Esophagus (tissue), 2 donors: ENCODE results near the gene SMARCC1. TPM values are rescaled to one million over a fixed set of nuclear protein-coding genes. Genes with fewer than 3 reads are reported as not detected.

Experiments
- H3K27ac ChIP-seq, 2 donors: one replicate each; pipeline ENCODE4 v1.5.1; 2013; ENCODE audit warnings: low read depth in 2 of 2, mild to moderate bottlenecking in 2 of 2, inconsistent platforms in 1 of 2, low read length in 1 of 2, moderate library complexity in 1 of 2
- H3K27me3 ChIP-seq, 2 donors: one replicate each; pipeline ENCODE4 v1.6.1; 2013; ENCODE audit warnings: low read length in 2 of 2, control low read depth in 1 of 2, mild to moderate bottlenecking in 1 of 2; ENCODE audit not compliant: insufficient read depth in 2 of 2, control insufficient read depth in 1 of 2
- H3K36me3 ChIP-seq, 2 donors: one replicate each; pipeline ENCODE4 v1.6.1; 2013; ENCODE audit warnings: low read length in 1 of 2; ENCODE audit not compliant: control insufficient read depth in 2 of 2, insufficient read depth in 2 of 2
- H3K4me1 ChIP-seq, 2 donors: one replicate each; pipeline ENCODE4 v1.6.1; 2013; ENCODE audit warnings: low read length in 1 of 2; ENCODE audit not compliant: control insufficient read depth in 2 of 2, insufficient read depth in 2 of 2
- H3K4me3 ChIP-seq, 2 donors: one replicate each; pipeline ENCODE4 v1.5.1; 2013; ENCODE audit warnings: low read length in 2 of 2, mild to moderate bottlenecking in 2 of 2, low read depth in 1 of 2, moderate library complexity in 1 of 2
- H3K9me3 ChIP-seq, 2 donors: one replicate each; pipeline ENCODE4 v1.6.1; 2013; ENCODE audit warnings: mild to moderate bottlenecking in 2 of 2, low read depth in 1 of 2, low read length in 1 of 2, moderate library complexity in 1 of 2; ENCODE audit not compliant: control insufficient read depth in 2 of 2, insufficient read depth in 1 of 2
- WGBS, 2 donors: extraction: QIAGEN DNeasy Blood & Tissue Kit; methylation state at CpG; one replicate each; pipeline ENCODE4 v1.1.7; 2013; 5-methylcytosine and 5-hydroxymethylcytosine counted together
- polyA plus RNA-seq, 2 donors: library from polyadenylated mRNA; stranded (reverse); fragments of 200-250 nt; gene quantifications; one replicate each; pipeline ENCODE4 v1.2.3, GENCODE V29; 2013
- donor health status: healthy with polysubstance abuse.
- donor health status: Bipolar disorder and iron deficiency.

Gene SMARCC1
- polyA plus RNA-seq, 2 donors, result 11.0 to 13.8 TPM

DNA sequence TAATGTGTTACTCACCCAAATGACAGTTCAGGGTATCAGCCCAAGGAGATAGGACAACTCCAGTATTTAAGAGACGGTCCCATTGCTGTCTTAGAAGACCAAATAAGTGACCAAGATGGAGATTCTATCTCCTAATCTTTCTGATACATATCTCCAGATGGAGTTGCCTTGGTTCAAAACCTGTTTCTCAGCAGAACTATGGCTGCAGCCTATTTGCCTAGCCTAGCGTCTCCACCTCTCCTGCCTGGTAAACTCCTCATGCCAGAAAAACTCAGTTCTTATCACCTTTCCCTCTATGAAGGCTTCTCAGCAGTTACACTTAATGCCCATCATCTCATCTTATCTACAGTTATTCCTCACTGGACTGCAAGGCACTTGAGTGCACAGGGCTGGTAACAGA is 201.8 kb downstream of the SMARCC1 start:
- Histone ChIP-seq H3K4me1 (peaks cover 5 to 11% of the 10 kb centered on the region in 2 donors), H3K27me3 (no peaks in the 10 kb centered on the region), H3K9me3 (peaks cover 0 to 2% of the 10 kb centered on the region in 2 donors), H3K36me3 (no peaks in the 10 kb centered on the region), H3K4me3 (no peak overlapping the region), H3K27ac (no peak overlapping the region)
- 95 to 97% methylated on average over 2 of the region's 2 CpGs for WGBS, 2 donors

DNA sequence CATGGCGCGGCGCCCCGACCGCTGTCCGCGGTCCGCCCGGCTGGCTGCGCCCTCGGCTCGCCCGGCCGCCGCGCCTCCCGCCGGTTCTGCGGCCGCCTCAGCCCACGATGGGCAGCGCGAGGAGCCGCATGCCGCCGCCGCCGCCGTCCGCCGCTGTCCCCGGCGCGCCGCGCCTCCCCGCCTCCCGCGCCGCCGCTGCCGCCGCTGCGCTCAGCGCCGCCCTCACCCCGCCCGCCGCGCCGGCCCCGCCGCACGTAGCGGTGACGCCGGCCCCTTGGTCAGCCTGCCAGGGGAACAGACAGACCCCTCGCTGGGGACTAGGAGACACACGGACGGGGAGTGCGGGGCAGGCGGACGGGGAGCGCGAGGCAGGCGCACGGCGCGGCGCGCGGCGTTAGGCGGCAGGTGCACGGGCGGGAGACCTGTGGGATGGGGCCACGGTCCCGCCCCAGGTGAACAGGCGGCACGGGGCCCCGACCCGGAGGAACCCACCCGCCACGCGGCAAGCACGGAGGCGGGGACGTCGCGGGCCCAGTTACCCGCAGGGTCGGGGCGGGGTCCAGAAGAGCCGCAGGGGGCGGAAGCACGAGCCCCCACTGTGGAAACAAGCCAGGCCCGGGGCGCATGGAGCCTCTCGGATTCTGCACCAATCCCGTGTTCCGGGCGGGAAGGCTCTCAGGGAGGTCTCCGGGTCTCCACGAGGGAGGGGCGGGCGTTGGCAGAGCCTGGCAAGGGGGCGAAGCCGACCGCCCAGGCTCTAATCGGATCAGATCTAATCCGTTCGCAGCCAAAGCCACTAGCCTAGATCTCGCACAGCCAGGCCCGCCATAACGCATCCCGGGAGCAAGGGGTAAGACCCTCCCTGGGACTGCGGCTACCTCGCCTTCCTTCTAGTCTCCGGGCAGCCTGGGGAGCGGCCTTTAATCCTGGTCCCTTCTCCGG is 202.7 kb downstream of the SMARCC1 start, which contains the start of gene CSPG5:
Gene CSPG5 (minus strand): TSS at position 175 of the 942 bp plus-strand sequence. CDS start 172 bp downstream, at position 3.
- Histone ChIP-seq H3K27me3 (no peaks in the 10 kb centered on the region), H3K36me3 (no peaks in the 10 kb centered on the region), H3K4me1 (peaks cover 5 to 11% of the 10 kb centered on the region in 2 donors), H3K4me3 (peak within 1 kb of the TSS; percentile 61 to 63), H3K27ac (no peak within 1 kb of the TSS), H3K9me3 (peaks cover 0 to 2% of the 10 kb centered on the region in 2 donors)
- WGBS, 2 donors, result 4 to 8% methylated on average over 49 to 121 of the region's 121 CpGs

DNA sequence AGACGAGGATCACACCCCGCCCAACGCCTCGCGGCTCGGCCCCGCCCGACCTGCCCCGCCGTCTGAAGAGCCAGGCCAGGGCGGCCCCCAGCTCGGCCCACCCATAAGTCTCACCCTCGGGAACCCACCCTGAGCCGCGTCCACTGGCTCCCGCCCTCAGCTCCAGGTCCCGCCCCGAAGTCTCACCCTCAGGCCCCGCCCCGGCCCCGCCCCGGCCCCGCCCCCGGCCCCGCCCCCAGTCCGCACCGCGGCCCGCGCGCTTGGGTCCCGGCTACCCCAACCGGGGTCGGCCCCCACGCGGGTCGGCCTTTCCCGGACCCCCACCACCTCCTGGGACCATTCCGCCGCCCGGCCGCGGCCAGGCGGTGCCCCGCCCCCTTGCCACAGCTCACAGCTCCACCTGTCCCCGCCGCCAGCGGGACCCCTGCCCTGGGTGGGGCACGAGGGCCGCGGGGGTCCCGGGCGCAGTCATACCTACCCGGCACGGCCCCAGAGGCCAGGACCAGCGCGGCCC is 203.5 kb downstream of the SMARCC1 start:
- Histone ChIP-seq H3K4me1 (peaks cover 5 to 11% of the 10 kb centered on the region in 2 donors), H3K36me3 (no peaks in the 10 kb centered on the region), H3K9me3 (peaks cover 0 to 2% of the 10 kb centered on the region in 2 donors), H3K27ac (no peak overlapping the region), H3K27me3 (no peaks in the 10 kb centered on the region), H3K4me3 (peak overlapping the region; percentile 61 to 63)
- WGBS, 2 donors, result 0 to 1% methylated on average over 25 to 57 of the region's 57 CpGs

DNA sequence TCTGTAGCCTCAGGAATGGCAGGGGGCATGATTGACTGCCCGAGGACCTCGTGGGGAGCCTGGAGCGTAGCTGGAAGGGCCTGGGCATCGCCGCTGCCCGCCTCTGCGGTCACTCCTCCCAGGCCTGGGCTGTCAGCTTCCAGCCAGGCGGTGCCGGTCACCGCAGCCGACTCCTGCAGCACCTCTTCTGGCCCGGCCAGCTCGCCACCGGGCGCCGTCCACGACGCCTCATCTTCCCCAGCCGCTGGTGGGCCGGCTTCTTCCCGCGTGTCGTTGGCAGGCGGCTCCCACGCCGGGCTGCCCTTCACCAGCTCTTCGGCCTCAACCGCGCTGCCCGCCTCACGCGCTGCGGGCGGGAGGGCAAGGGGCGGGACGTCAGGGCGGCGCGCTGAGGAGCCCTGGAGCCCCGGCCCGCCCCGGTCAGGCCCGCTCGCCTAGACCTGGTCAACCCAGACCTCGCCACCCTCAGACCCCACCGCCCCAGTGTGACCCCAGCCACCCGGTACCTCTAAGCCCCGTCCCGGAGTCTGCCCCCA is 204.0 kb downstream of the SMARCC1 start:
- 3 to 6% methylated on average over 34 to 49 of the region's 49 CpGs for WGBS, 2 donors
- H3K27me3 ChIP-seq, result no peaks in the 10 kb centered on the region
- H3K4me3 ChIP-seq, result peak overlapping the region; percentile 33 to 61
- H3K36me3 ChIP-seq, result no peaks in the 10 kb centered on the region
- peaks cover 0 to 2% of the 10 kb centered on the region in 2 donors for H3K9me3 ChIP-seq
- no peak overlapping the region for H3K27ac ChIP-seq
- H3K4me1 ChIP-seq, result peaks cover 5 to 11% of the 10 kb centered on the region in 2 donors

DNA sequence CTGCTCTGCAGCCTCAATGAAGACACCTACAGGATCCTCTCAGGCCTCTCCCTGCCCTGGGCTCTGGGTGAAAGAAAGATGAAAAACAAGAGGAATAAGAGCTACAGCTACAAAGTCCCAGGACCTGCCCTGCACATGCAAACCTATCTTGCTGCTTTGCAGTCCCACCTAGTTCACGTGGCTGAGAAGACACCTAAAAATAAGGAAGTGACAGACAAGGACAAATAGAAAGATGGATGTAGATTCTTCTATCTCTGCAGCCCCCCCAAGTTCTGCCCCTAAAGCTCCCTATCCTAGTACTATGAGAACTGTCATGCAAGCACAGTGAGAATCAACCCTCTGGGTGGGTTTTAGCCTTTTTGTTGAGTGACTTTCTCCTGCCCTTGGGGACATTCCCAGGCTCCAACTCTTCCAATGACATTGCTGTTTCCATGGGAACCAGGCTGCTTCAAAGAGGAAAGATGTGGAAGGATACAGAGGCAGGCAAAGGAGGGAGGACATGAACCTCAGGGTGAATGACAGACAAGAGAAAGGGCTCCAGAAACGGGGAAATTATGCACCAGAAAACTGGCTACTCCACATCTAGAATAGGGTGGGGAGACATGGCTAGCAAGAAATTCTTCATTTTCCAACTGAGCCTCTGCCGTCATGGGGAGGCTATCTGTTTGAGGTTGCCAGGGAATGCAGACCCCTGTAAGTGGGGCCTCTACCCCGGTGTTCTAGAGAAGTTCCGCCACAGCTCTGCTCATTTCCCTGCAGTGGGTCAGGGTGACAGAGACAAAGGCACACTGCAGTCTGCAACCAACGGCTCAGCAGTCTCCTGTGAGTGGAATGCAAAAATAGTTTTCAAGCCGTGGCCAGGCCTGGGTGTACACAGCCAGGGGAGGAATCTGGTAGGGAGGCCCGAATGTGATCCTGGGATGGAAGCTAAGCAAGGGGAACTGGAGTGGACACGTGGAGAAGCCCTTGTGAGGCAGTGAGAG is 208.2 kb downstream of the SMARCC1 start:
- no peak overlapping the region for H3K27ac ChIP-seq
- 72 to 74% methylated on average over 9 of the region's 9 CpGs for WGBS, 2 donors
- no peaks in the 10 kb centered on the region for H3K9me3 ChIP-seq
- no peaks in the 10 kb centered on the region for H3K27me3 ChIP-seq
- no peaks in the 10 kb centered on the region for H3K36me3 ChIP-seq
- peaks cover 5% of the 10 kb centered on the region in 2 donors for H3K4me1 ChIP-seq
- H3K4me3 ChIP-seq, result peak overlapping the region in 1 of 2 donors; percentile 7

DNA sequence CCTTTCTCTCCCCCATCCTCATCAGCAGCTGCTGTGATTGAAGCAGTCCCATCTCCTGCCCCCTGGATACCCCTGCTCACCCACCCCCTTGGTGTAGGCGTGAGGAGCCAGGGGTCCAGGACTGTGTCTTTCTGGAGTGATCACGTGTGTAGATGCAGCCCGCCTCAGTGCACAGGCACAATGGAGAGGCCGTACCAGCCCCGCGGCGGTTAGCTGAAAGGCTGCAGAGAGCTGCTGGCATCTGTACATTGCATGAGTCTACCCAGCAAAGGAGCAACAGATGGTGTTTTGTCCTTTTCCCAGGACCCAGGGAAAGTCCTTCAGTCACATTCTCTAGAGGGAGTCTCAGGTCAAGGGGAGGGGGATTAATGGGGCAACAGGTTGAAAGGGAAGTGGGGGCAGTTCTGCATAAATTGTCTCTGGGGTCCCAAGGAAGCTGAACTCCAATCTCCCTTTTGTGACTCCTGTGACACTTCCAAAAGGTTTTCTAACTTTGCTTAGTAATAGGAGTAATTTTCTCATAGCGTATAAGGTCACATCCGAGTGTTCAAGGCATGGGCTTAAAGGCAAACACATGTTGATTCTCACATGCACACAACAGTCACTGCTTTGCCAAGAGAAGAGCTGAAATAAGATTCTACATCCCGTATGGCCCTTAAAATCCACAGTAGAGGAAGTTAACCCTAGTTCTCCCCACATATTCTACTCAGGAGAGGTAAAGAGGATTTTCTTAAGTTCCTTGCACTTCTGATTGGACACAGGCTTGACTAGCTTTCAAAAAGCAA is 210.1 kb downstream of the SMARCC1 start:
- no peak overlapping the region for H3K4me3 ChIP-seq
- H3K36me3 ChIP-seq, result no peaks in the 10 kb centered on the region
- no peak overlapping the region for H3K27ac ChIP-seq
- H3K27me3 ChIP-seq, result no peaks in the 10 kb centered on the region
- H3K4me1 ChIP-seq, result no peaks in the 10 kb centered on the region
- WGBS, 2 donors, result 70% methylated on average over 10 of the region's 10 CpGs
- H3K9me3 ChIP-seq, result no peaks in the 10 kb centered on the region

DNA sequence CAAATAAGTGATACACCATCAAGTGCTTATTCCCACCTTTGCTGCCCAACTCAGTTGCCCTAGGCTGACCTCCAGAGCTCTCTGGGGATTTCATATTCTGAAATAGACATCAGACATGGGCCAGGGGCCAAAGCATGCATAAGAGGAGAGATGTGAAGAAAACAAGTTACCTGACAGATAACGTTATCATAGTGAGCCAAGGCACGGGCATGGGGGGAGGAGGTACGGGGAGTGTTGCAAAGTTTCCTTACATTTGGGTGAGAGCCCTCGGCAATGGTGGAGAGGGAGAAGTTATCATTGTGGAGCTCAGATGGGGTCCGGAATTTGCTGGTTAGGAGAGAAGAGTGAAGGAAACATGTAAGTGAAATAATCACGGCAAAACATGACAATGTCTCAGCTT is 212.8 kb downstream of the SMARCC1 start:
- Histone ChIP-seq H3K27ac (no peak overlapping the region), H3K36me3 (no peaks in the 10 kb centered on the region), H3K4me3 (no peak overlapping the region), H3K4me1 (no peaks in the 10 kb centered on the region), H3K27me3 (no peaks in the 10 kb centered on the region), H3K9me3 (no peaks in the 10 kb centered on the region)
- 92% methylated on average over 6 of the region's 6 CpGs for whole genome bisulfite sequencing, 2 donors

DNA sequence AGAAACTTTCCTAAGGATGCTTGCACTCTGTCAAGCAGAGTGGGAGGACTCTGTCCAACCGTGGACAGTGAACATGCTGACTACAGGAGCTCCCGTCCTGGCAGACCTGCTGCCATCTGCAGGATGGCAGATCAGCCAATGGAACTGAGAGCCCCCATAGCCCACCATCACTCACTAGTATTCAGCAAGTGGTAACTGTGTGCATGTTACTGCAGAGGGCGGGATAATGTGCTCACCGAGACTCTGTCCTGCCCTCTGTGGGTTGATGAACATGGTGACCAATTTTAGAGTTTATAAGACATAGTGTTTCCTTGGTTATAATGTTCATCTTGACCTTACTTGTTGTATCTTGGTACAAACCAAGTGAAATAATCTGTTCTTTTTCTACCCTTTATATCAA is 214.5 kb downstream of the SMARCC1 start:
- H3K36me3 ChIP-seq, result no peaks in the 10 kb centered on the region
- no peaks in the 10 kb centered on the region for H3K9me3 ChIP-seq
- H3K4me3 ChIP-seq, result no peak overlapping the region
- H3K4me1 ChIP-seq, result no peaks in the 10 kb centered on the region
- no peaks in the 10 kb centered on the region for H3K27me3 ChIP-seq
- WGBS, 2 donors, result 79 to 84% methylated on average over 4 of the region's 4 CpGs
- no peak overlapping the region for H3K27ac ChIP-seq
